ENCODE results near the gene BCL11B. TPM values are rescaled to one million over a fixed set of nuclear protein-coding genes. Genes with fewer than 3 reads are reported as not detected.

The BCL11B gene
- total and polyA plus RNA-seq, 10 of the 15 experiments (the other 5 are each of a cell fraction or from before 2014, with no cell fraction given) = 0.38 to 5.5 (median 1.3) TPM

- no peaks in the 10 kb centered on the region; the same call in 2 of the 3 replicates for H3K9me3 ChIP-seq (replicated peaks; ENCODE audit: control insufficient read depth, insufficient read depth, low read length)
- H3K9ac ChIP-seq (ENCODE audit: control insufficient read depth, insufficient read depth, low read length) = no peak overlapping the region
- CTCF ChIA-PET = no interaction called here
- no peak overlapping the region for H3K27ac ChIP-seq (ENCODE audit: control insufficient read depth, insufficient read depth)
- 90% methylated on average over 71 of the region's 79 CpGs for WGBS (ENCODE audit: insufficient coverage, insufficient replicate concordance, low lambda C conversion rate, missing lambda C conversion rate)
- ATAC-seq = no peak
- in situ Hi-C loops (cut with MboI) (no loop called here), intact Hi-C loops (cut with micrococcal nuclease; ENCODE audit: unreplicated experiment) (no loop called here)
- BruUV-seq (replicated peaks) = no TSS peak
- H3K27me3 ChIP-seq (replicated peaks in 1 of 2; ENCODE audit: control insufficient read depth in 2 of 2, insufficient read depth in 2 of 2, low read length in 1 of 2) = no peaks in the 10 kb centered on the region
- no peak overlapping the region for H3K4me3 ChIP-seq
- H3K4me1 ChIP-seq (ENCODE audit: control insufficient read depth, insufficient read depth, low read length) = no peaks in the 10 kb centered on the region
- no peak overlapping the region for H3K4me2 ChIP-seq (ENCODE audit: control insufficient read depth, insufficient read depth)
- DNase-seq (ENCODE audit: low read depth, low spot score) = no peak
- POLR2A ChIA-PET = no interaction called here
- no peak for TF ChIP-seq POLR2A (IDR thresholded peaks at IDR 0.05; ENCODE audit: low read depth, low read length)
- no peak for TF ChIP-seq MYB (IDR thresholded peaks at IDR 0.05; ENCODE audit: borderline replicate concordance, low read depth, low read length)
- no peak for TF ChIP-seq SREBF1 (IDR thresholded peaks at IDR 0.05; ENCODE audit: low read length)
- TF ChIP-seq JUND (IDR thresholded peaks at IDR 0.05; ENCODE audit: low read depth, low read length) = no peak
- TF ChIP-seq MXI1 (IDR thresholded peaks at IDR 0.05; ENCODE audit: low read depth, low read length) = no peak
- TF ChIP-seq BACH1 (IDR thresholded peaks at IDR 0.05; ENCODE audit: borderline replicate concordance) = no peak
- TF ChIP-seq ZNF384 (IDR thresholded peaks at IDR 0.05; ENCODE audit: borderline replicate concordance, low read depth, low read length) = no peak
- TF ChIP-seq POU2F2 (IDR thresholded peaks at IDR 0.05; ENCODE audit: borderline replicate concordance, low read depth, low read length) = no peak
- no peak for TF ChIP-seq PAX8 (IDR thresholded peaks at IDR 0.05)
- TF ChIP-seq MTA3 (IDR thresholded peaks at IDR 0.05; ENCODE audit: borderline replicate concordance, low read length) = no peak
- TF ChIP-seq, protein P1, sequence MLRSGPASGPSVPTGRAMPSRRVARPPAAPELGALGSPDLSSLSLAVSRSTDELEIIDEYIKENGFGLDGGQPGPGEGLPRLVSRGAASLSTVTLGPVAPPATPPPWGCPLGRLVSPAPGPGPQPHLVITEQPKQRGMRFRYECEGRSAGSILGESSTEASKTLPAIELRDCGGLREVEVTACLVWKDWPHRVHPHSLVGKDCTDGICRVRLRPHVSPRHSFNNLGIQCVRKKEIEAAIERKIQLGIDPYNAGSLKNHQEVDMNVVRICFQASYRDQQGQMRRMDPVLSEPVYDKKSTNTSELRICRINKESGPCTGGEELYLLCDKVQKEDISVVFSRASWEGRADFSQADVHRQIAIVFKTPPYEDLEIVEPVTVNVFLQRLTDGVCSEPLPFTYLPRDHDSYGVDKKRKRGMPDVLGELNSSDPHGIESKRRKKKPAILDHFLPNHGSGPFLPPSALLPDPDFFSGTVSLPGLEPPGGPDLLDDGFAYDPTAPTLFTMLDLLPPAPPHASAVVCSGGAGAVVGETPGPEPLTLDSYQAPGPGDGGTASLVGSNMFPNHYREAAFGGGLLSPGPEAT (IDR thresholded peaks at IDR 0.05; ENCODE audit: low read depth) = no peak
- TF ChIP-seq STAT3 (IDR thresholded peaks at IDR 0.05; ENCODE audit: low read depth, low read length) = no peak
- no peak for TF ChIP-seq USF1 (IDR thresholded peaks at IDR 0.05; ENCODE audit: borderline replicate concordance, extremely low read length, insufficient read depth, low read depth, low read length)
- no peak for TF ChIP-seq GATAD2B (conservative IDR thresholded peaks at IDR 0.05; ENCODE audit: low read depth)
- no peaks in the 10 kb centered on the region for H3K36me3 ChIP-seq (ENCODE audit: control insufficient read depth in 2 of 2, insufficient read depth in 2 of 2, low read length in 1 of 2)
- FAIRE-seq = no peak
- H4K20me1 ChIP-seq (ENCODE audit: control insufficient read depth, insufficient read depth) = no peaks in the 10 kb centered on the region
- RAD21 ChIA-PET (ENCODE audit: unreplicated experiment) = no interaction called here
- H2AFZ ChIP-seq (ENCODE audit: control insufficient read depth, low read depth, low read length) = no peak overlapping the region
- SMC1A ChIA-PET (ENCODE audit: uncharacterized antibody, unreplicated experiment) = no interaction called here
- no peaks in the 10 kb centered on the region for H3K79me2 ChIP-seq (ENCODE audit: control insufficient read depth, insufficient read depth, low read length)
These were observed 97.8 kb downstream of the BCL11B start for GRCh38 chr14:99174081-99174769.
